ENCODE results near the gene ZNF428.
"Not testable (repeated sequence)": the region's sequence is repeated elsewhere in the genome, so short reads cannot be mapped to it uniquely, and the experiment has no call there.

The ZNF428 gene

GRCh38 chr19:43606569-43607229 is 12.7 kb downstream of the ZNF428 start:
- Histone ChIP-seq H3K4me3 (ENCODE audit: insufficient read depth, low read depth, low read length, poor library complexity, severe bottlenecking) (no peak overlapping the region), H3K9me3 (ENCODE audit: control insufficient read depth, low read length) (no peaks in the 10 kb centered on the region), H3K27me3 (replicated peaks; ENCODE audit: control insufficient read depth, insufficient read depth, low read length, poor library complexity, severe bottlenecking) (no peaks in the 10 kb centered on the region), H3K27ac (ENCODE audit: insufficient read depth, low read length, poor library complexity, severe bottlenecking) (no peak overlapping the region), H3K36me3 (ENCODE audit: control insufficient read depth, insufficient read depth, low read length) (peaks cover 15% of the 10 kb centered on the region), H3K4me1 (ENCODE audit: control insufficient read depth, insufficient read depth, low read length, poor library complexity, severe bottlenecking) (no peaks in the 10 kb centered on the region)
- DNase-seq = no peak

GRCh38 chr19:43605875-43606568 is 13.4 kb downstream of the ZNF428 start:
- H3K9me3 ChIP-seq (ENCODE audit: control insufficient read depth, low read length) = no peaks in the 10 kb centered on the region
- no peak overlapping the region for H3K4me3 ChIP-seq (ENCODE audit: insufficient read depth, low read depth, low read length, poor library complexity, severe bottlenecking)
- H3K27me3 ChIP-seq (replicated peaks; ENCODE audit: control insufficient read depth, insufficient read depth, low read length, poor library complexity, severe bottlenecking) = no peaks in the 10 kb centered on the region
- H3K36me3 ChIP-seq (ENCODE audit: control insufficient read depth, insufficient read depth, low read length) = peaks cover 11% of the 10 kb centered on the region
- no peak overlapping the region for H3K27ac ChIP-seq (ENCODE audit: insufficient read depth, low read length, poor library complexity, severe bottlenecking)
- no peak for DNase-seq
- H3K4me1 ChIP-seq (ENCODE audit: control insufficient read depth, insufficient read depth, low read length, poor library complexity, severe bottlenecking) = no peaks in the 10 kb centered on the region

- not testable (repeated sequence) for H3K27ac ChIP-seq (ENCODE audit: insufficient read depth, low read length, poor library complexity, severe bottlenecking); H3K4me3 ChIP-seq (ENCODE audit: insufficient read depth, low read depth, low read length, poor library complexity, severe bottlenecking); H3K9me3 ChIP-seq (ENCODE audit: control insufficient read depth, low read length); H3K27me3 ChIP-seq (replicated peaks; ENCODE audit: control insufficient read depth, insufficient read depth, low read length, poor library complexity, severe bottlenecking); DNase-seq
- peaks cover 23% of the 10 kb centered on the region for H3K4me1 ChIP-seq (ENCODE audit: control insufficient read depth, insufficient read depth, low read length, poor library complexity, severe bottlenecking)
- peaks cover 15% of the 10 kb centered on the region for H3K36me3 ChIP-seq (ENCODE audit: control insufficient read depth, insufficient read depth, low read length)
These were observed 19.1 kb downstream of the ZNF428 start for GRCh38 chr19:43600326-43600725.

GRCh38 chr19:43599635-43600295 is 19.7 kb downstream of the ZNF428 start:
- H3K27me3 ChIP-seq (replicated peaks; ENCODE audit: control insufficient read depth, insufficient read depth, low read length, poor library complexity, severe bottlenecking) = no peaks in the 10 kb centered on the region
- no peak overlapping the region for H3K27ac ChIP-seq (ENCODE audit: insufficient read depth, low read length, poor library complexity, severe bottlenecking)
- H3K36me3 ChIP-seq (ENCODE audit: control insufficient read depth, insufficient read depth, low read length) = peaks cover 15% of the 10 kb centered on the region
- no peak for DNase-seq
- no peak overlapping the region for H3K4me3 ChIP-seq (ENCODE audit: insufficient read depth, low read depth, low read length, poor library complexity, severe bottlenecking)
- peaks cover 23% of the 10 kb centered on the region for H3K4me1 ChIP-seq (ENCODE audit: control insufficient read depth, insufficient read depth, low read length, poor library complexity, severe bottlenecking)
- no peaks in the 10 kb centered on the region for H3K9me3 ChIP-seq (ENCODE audit: control insufficient read depth, low read length)

GRCh38 chr19:43598445-43599240 is 20.8 kb downstream of the ZNF428 start:
- Histone ChIP-seq H3K27ac (ENCODE audit: insufficient read depth, low read length, poor library complexity, severe bottlenecking) (peak overlapping the region; percentile 21), H3K4me1 (ENCODE audit: control insufficient read depth, insufficient read depth, low read length, poor library complexity, severe bottlenecking) (peaks cover 23% of the 10 kb centered on the region)
- DNase-seq = no peak

GRCh38 chr19:43597876-43598275 is 21.6 kb downstream of the ZNF428 start:
- no peak for DNase-seq
- H3K27me3 ChIP-seq (replicated peaks; ENCODE audit: control insufficient read depth, insufficient read depth, low read length, poor library complexity, severe bottlenecking) = no peaks in the 10 kb centered on the region
- peaks cover 21% of the 10 kb centered on the region for H3K36me3 ChIP-seq (ENCODE audit: control insufficient read depth, insufficient read depth, low read length)
- no peaks in the 10 kb centered on the region for H3K9me3 ChIP-seq (ENCODE audit: control insufficient read depth, low read length)
- H3K4me3 ChIP-seq (ENCODE audit: insufficient read depth, low read depth, low read length, poor library complexity, severe bottlenecking) = no peak overlapping the region
- peaks cover 23% of the 10 kb centered on the region for H3K4me1 ChIP-seq (ENCODE audit: control insufficient read depth, insufficient read depth, low read length, poor library complexity, severe bottlenecking)
- peak overlapping the region; percentile 21 for H3K27ac ChIP-seq (ENCODE audit: insufficient read depth, low read length, poor library complexity, severe bottlenecking)

More at GRCh38 chr19:43598445-43599240, 20.8 kb downstream of the ZNF428 start:
- no peaks in the 10 kb centered on the region for H3K27me3 ChIP-seq (replicated peaks; ENCODE audit: control insufficient read depth, insufficient read depth, low read length, poor library complexity, severe bottlenecking)
- H3K36me3 ChIP-seq (ENCODE audit: control insufficient read depth, insufficient read depth, low read length) = peaks cover 15% of the 10 kb centered on the region
- no peaks in the 10 kb centered on the region for H3K9me3 ChIP-seq (ENCODE audit: control insufficient read depth, low read length)
- no peak overlapping the region for H3K4me3 ChIP-seq (ENCODE audit: insufficient read depth, low read depth, low read length, poor library complexity, severe bottlenecking)

GRCh38 chr19:43596842-43597461 is 22.5 kb downstream of the ZNF428 start:
- no peak for DNase-seq
- Histone ChIP-seq H3K27ac (ENCODE audit: insufficient read depth, low read length, poor library complexity, severe bottlenecking) (peak overlapping the region; percentile 97), H3K9me3 (ENCODE audit: control insufficient read depth, low read length) (no peaks in the 10 kb centered on the region), H3K36me3 (ENCODE audit: control insufficient read depth, insufficient read depth, low read length) (peaks cover 26% of the 10 kb centered on the region), H3K4me3 (ENCODE audit: insufficient read depth, low read depth, low read length, poor library complexity, severe bottlenecking) (peak overlapping the region; percentile 79), H3K27me3 (replicated peaks; ENCODE audit: control insufficient read depth, insufficient read depth, low read length, poor library complexity, severe bottlenecking) (no peaks in the 10 kb centered on the region), H3K4me1 (ENCODE audit: control insufficient read depth, insufficient read depth, low read length, poor library complexity, severe bottlenecking) (peaks cover 23% of the 10 kb centered on the region)

GRCh38 chr19:43595999-43596841 is 23.2 kb downstream of the ZNF428 start, which contains the start of the genes IRGQ and ZNF576:
Gene IRGQ (minus strand): TSS chr19:43596134. CDS start chr19:43595338, 796 bp downstream.
Gene ZNF576 (plus strand): TSS chr19:43596595. CDS start chr19:43597109, 514 bp downstream.
- H3K4me1 ChIP-seq (ENCODE audit: control insufficient read depth, insufficient read depth, low read length, poor library complexity, severe bottlenecking) = peaks cover 23% of the 10 kb centered on the region
- H3K27ac ChIP-seq (ENCODE audit: insufficient read depth, low read length, poor library complexity, severe bottlenecking) = peak within 1 kb of the TSS; percentile 97
- H3K4me3 ChIP-seq (ENCODE audit: insufficient read depth, low read depth, low read length, poor library complexity, severe bottlenecking) = peak within 1 kb of the TSS; percentile 79
- peaks cover 28% of the 10 kb centered on the region for H3K36me3 ChIP-seq (ENCODE audit: control insufficient read depth, insufficient read depth, low read length)
- peak; percentile 99 to 100 (median 100) for DNase-seq
- no peaks in the 10 kb centered on the region for H3K27me3 ChIP-seq (replicated peaks; ENCODE audit: control insufficient read depth, insufficient read depth, low read length, poor library complexity, severe bottlenecking)
- no peaks in the 10 kb centered on the region for H3K9me3 ChIP-seq (ENCODE audit: control insufficient read depth, low read length)
